ENCODE measurements around the gene CNGB1.

Gene CNGB1

GRCh38 chr16:57962046-57962445 is 8.9 kb downstream of the CNGB1 start:
- Histone ChIP-seq H3K9ac (ENCODE audit: low read depth in 1 of 2, low read length in 2 of 2) (no peak overlapping the region), H3K27ac (ENCODE audit: low read depth, low read length) (no peak overlapping the region), H3K27me3 (ENCODE audit: control insufficient read depth in 1 of 2, insufficient read depth in 2 of 2, low read length in 2 of 2) (no peaks in the 10 kb centered on the region), H3K4me1 (ENCODE audit: control insufficient read depth in 1 of 2, insufficient read depth in 2 of 2, low read length in 2 of 2) (peaks cover 0 to 4% of the 10 kb centered on the region in 2 donors), H3K36me3 (ENCODE audit: control insufficient read depth in 1 of 2, insufficient read depth in 2 of 2, low read length in 2 of 2) (no peaks in the 10 kb centered on the region), H3K4me3 (ENCODE audit: low read depth in 1 of 2, low read length in 2 of 2) (no peak overlapping the region), H3K9me3 (ENCODE audit: control insufficient read depth in 1 of 2, low read length in 2 of 2) (no peaks in the 10 kb centered on the region)

GRCh38 chr16:57961538-57961937 is 9.4 kb downstream of the CNGB1 start:
- no peak overlapping the region for H3K27ac ChIP-seq (ENCODE audit: low read depth, low read length)
- no peaks in the 10 kb centered on the region for H3K36me3 ChIP-seq (ENCODE audit: control insufficient read depth in 1 of 2, insufficient read depth in 2 of 2, low read length in 2 of 2)
- no peak overlapping the region for H3K4me3 ChIP-seq (ENCODE audit: low read depth in 1 of 2, low read length in 2 of 2)
- no peaks in the 10 kb centered on the region for H3K27me3 ChIP-seq (ENCODE audit: control insufficient read depth in 1 of 2, insufficient read depth in 2 of 2, low read length in 2 of 2)
- no peak overlapping the region for H3K9ac ChIP-seq (ENCODE audit: low read depth in 1 of 2, low read length in 2 of 2)
- peaks cover 0 to 4% of the 10 kb centered on the region in 2 donors for H3K4me1 ChIP-seq (ENCODE audit: control insufficient read depth in 1 of 2, insufficient read depth in 2 of 2, low read length in 2 of 2)
- H3K9me3 ChIP-seq (ENCODE audit: control insufficient read depth in 1 of 2, low read length in 2 of 2): no peaks in the 10 kb centered on the region

GRCh38 chr16:57960826-57961472 is 10.0 kb downstream of the CNGB1 start:
- no peak overlapping the region for H3K4me3 ChIP-seq (ENCODE audit: low read depth in 1 of 2, low read length in 2 of 2)
- H3K27ac ChIP-seq (ENCODE audit: low read depth, low read length): no peak overlapping the region
- H3K27me3 ChIP-seq (ENCODE audit: control insufficient read depth in 1 of 2, insufficient read depth in 2 of 2, low read length in 2 of 2): no peaks in the 10 kb centered on the region
- H3K9ac ChIP-seq (ENCODE audit: low read depth in 1 of 2, low read length in 2 of 2): no peak overlapping the region
- H3K36me3 ChIP-seq (ENCODE audit: control insufficient read depth in 1 of 2, insufficient read depth in 2 of 2, low read length in 2 of 2): no peaks in the 10 kb centered on the region
- H3K4me1 ChIP-seq (ENCODE audit: control insufficient read depth in 1 of 2, insufficient read depth in 2 of 2, low read length in 2 of 2): peaks cover 0 to 1% of the 10 kb centered on the region in 2 donors
- no peaks in the 10 kb centered on the region for H3K9me3 ChIP-seq (ENCODE audit: control insufficient read depth in 1 of 2, low read length in 2 of 2)

- no peak overlapping the region for H3K27ac ChIP-seq (ENCODE audit: low read depth, low read length)
- no peaks in the 10 kb centered on the region for H3K36me3 ChIP-seq (ENCODE audit: control insufficient read depth in 1 of 2, insufficient read depth in 2 of 2, low read length in 2 of 2)
- no peak overlapping the region for H3K4me3 ChIP-seq (ENCODE audit: low read depth in 1 of 2, low read length in 2 of 2)
- H3K4me1 ChIP-seq (ENCODE audit: control insufficient read depth in 1 of 2, insufficient read depth in 2 of 2, low read length in 2 of 2): no peaks in the 10 kb centered on the region
- H3K27me3 ChIP-seq (ENCODE audit: control insufficient read depth in 1 of 2, insufficient read depth in 2 of 2, low read length in 2 of 2): no peaks in the 10 kb centered on the region
- H3K9me3 ChIP-seq (ENCODE audit: control insufficient read depth in 1 of 2, low read length in 2 of 2): no peaks in the 10 kb centered on the region
- no peak overlapping the region for H3K9ac ChIP-seq (ENCODE audit: low read depth in 1 of 2, low read length in 2 of 2)
These were observed 10.6 kb downstream of the CNGB1 start for GRCh38 chr16:57960310-57960709.

GRCh38 chr16:57959804-57960203 is 11.1 kb downstream of the CNGB1 start:
- Histone ChIP-seq H3K9me3 (ENCODE audit: control insufficient read depth in 1 of 2, low read length in 2 of 2) (no peaks in the 10 kb centered on the region), H3K4me3 (ENCODE audit: low read depth in 1 of 2, low read length in 2 of 2) (no peak overlapping the region), H3K36me3 (ENCODE audit: control insufficient read depth in 1 of 2, insufficient read depth in 2 of 2, low read length in 2 of 2) (no peaks in the 10 kb centered on the region), H3K27ac (ENCODE audit: low read depth, low read length) (no peak overlapping the region), H3K27me3 (ENCODE audit: control insufficient read depth in 1 of 2, insufficient read depth in 2 of 2, low read length in 2 of 2) (no peaks in the 10 kb centered on the region), H3K4me1 (ENCODE audit: control insufficient read depth in 1 of 2, insufficient read depth in 2 of 2, low read length in 2 of 2) (no peaks in the 10 kb centered on the region), H3K9ac (ENCODE audit: low read depth in 1 of 2, low read length in 2 of 2) (no peak overlapping the region)

- H3K36me3 ChIP-seq (ENCODE audit: control insufficient read depth in 1 of 2, insufficient read depth in 2 of 2, low read length in 2 of 2): no peaks in the 10 kb centered on the region
- no peaks in the 10 kb centered on the region for H3K27me3 ChIP-seq (ENCODE audit: control insufficient read depth in 1 of 2, insufficient read depth in 2 of 2, low read length in 2 of 2)
- H3K9ac ChIP-seq (ENCODE audit: low read depth in 1 of 2, low read length in 2 of 2): no peak overlapping the region
- no peaks in the 10 kb centered on the region for H3K9me3 ChIP-seq (ENCODE audit: control insufficient read depth in 1 of 2, low read length in 2 of 2)
- no peak overlapping the region for H3K4me3 ChIP-seq (ENCODE audit: low read depth in 1 of 2, low read length in 2 of 2)
- no peaks in the 10 kb centered on the region for H3K4me1 ChIP-seq (ENCODE audit: control insufficient read depth in 1 of 2, insufficient read depth in 2 of 2, low read length in 2 of 2)
- no peak overlapping the region for H3K27ac ChIP-seq (ENCODE audit: low read depth, low read length)
These were observed 11.8 kb downstream of the CNGB1 start for GRCh38 chr16:57959121-57959520.

GRCh38 chr16:57958544-57958943 is 12.4 kb downstream of the CNGB1 start:
- H3K9ac ChIP-seq (ENCODE audit: low read depth in 1 of 2, low read length in 2 of 2): no peak overlapping the region
- no peak overlapping the region for H3K27ac ChIP-seq (ENCODE audit: low read depth, low read length)
- no peaks in the 10 kb centered on the region for H3K4me1 ChIP-seq (ENCODE audit: control insufficient read depth in 1 of 2, insufficient read depth in 2 of 2, low read length in 2 of 2)
- H3K27me3 ChIP-seq (ENCODE audit: control insufficient read depth in 1 of 2, insufficient read depth in 2 of 2, low read length in 2 of 2): no peaks in the 10 kb centered on the region
- H3K36me3 ChIP-seq (ENCODE audit: control insufficient read depth in 1 of 2, insufficient read depth in 2 of 2, low read length in 2 of 2): no peaks in the 10 kb centered on the region
- H3K4me3 ChIP-seq (ENCODE audit: low read depth in 1 of 2, low read length in 2 of 2): no peak overlapping the region
- no peaks in the 10 kb centered on the region for H3K9me3 ChIP-seq (ENCODE audit: control insufficient read depth in 1 of 2, low read length in 2 of 2)

- no peak overlapping the region for H3K4me3 ChIP-seq (ENCODE audit: low read depth in 1 of 2, low read length in 2 of 2)
- no peaks in the 10 kb centered on the region for H3K9me3 ChIP-seq (ENCODE audit: control insufficient read depth in 1 of 2, low read length in 2 of 2)
- H3K27ac ChIP-seq (ENCODE audit: low read depth, low read length): no peak overlapping the region
- H3K4me1 ChIP-seq (ENCODE audit: control insufficient read depth in 1 of 2, insufficient read depth in 2 of 2, low read length in 2 of 2): no peaks in the 10 kb centered on the region
- H3K36me3 ChIP-seq (ENCODE audit: control insufficient read depth in 1 of 2, insufficient read depth in 2 of 2, low read length in 2 of 2): no peaks in the 10 kb centered on the region
- H3K27me3 ChIP-seq (ENCODE audit: control insufficient read depth in 1 of 2, insufficient read depth in 2 of 2, low read length in 2 of 2): no peaks in the 10 kb centered on the region
- H3K9ac ChIP-seq (ENCODE audit: low read depth in 1 of 2, low read length in 2 of 2): no peak overlapping the region
These were observed 13.1 kb downstream of the CNGB1 start for GRCh38 chr16:57957673-57958392.

GRCh38 chr16:57956924-57957672 is 13.8 kb downstream of the CNGB1 start:
- H3K9me3 ChIP-seq (ENCODE audit: control insufficient read depth in 1 of 2, low read length in 2 of 2): no peaks in the 10 kb centered on the region
- H3K4me3 ChIP-seq (ENCODE audit: low read depth in 1 of 2, low read length in 2 of 2): no peak overlapping the region
- H3K9ac ChIP-seq (ENCODE audit: low read depth in 1 of 2, low read length in 2 of 2): no peak overlapping the region
- no peaks in the 10 kb centered on the region for H3K27me3 ChIP-seq (ENCODE audit: control insufficient read depth in 1 of 2, insufficient read depth in 2 of 2, low read length in 2 of 2)
- H3K27ac ChIP-seq (ENCODE audit: low read depth, low read length): no peak overlapping the region
- no peaks in the 10 kb centered on the region for H3K36me3 ChIP-seq (ENCODE audit: control insufficient read depth in 1 of 2, insufficient read depth in 2 of 2, low read length in 2 of 2)
- no peaks in the 10 kb centered on the region for H3K4me1 ChIP-seq (ENCODE audit: control insufficient read depth in 1 of 2, insufficient read depth in 2 of 2, low read length in 2 of 2)

- Histone ChIP-seq H3K27me3 (ENCODE audit: control insufficient read depth in 1 of 2, insufficient read depth in 2 of 2, low read length in 2 of 2) (no peaks in the 10 kb centered on the region), H3K9ac (ENCODE audit: low read depth in 1 of 2, low read length in 2 of 2) (no peak overlapping the region), H3K4me1 (ENCODE audit: control insufficient read depth in 1 of 2, insufficient read depth in 2 of 2, low read length in 2 of 2) (no peaks in the 10 kb centered on the region), H3K27ac (ENCODE audit: low read depth, low read length) (no peak overlapping the region), H3K9me3 (ENCODE audit: control insufficient read depth in 1 of 2, low read length in 2 of 2) (no peaks in the 10 kb centered on the region), H3K36me3 (ENCODE audit: control insufficient read depth in 1 of 2, insufficient read depth in 2 of 2, low read length in 2 of 2) (no peaks in the 10 kb centered on the region), H3K4me3 (ENCODE audit: low read depth in 1 of 2, low read length in 2 of 2) (no peak overlapping the region)
These were observed 14.6 kb downstream of the CNGB1 start for GRCh38 chr16:57956270-57956808.
